ENCODE data around the gene KAT14.
"Not testable (repeated sequence)": the region's sequence is repeated elsewhere in the genome, so short reads cannot be mapped to it uniquely, and the experiment has no call there.

Gene KAT14

GRCh38 chr20:18190338-18191233 is 52.9 kb downstream of the KAT14 start:
- H3K4me3 ChIP-seq (ENCODE audit: low read depth, low read length), result no peak overlapping the region
- no peak for DNase-seq (ENCODE audit: low read depth)
- in situ Hi-C loops (cut with HindIII; ENCODE audit: low sequenced_read_pairs), result no loop called here
- TF ChIP-seq CTCF (IDR thresholded peaks at IDR 0.05; ENCODE audit: low read depth, low read length, missing control alignments), result no peak

DNA sequence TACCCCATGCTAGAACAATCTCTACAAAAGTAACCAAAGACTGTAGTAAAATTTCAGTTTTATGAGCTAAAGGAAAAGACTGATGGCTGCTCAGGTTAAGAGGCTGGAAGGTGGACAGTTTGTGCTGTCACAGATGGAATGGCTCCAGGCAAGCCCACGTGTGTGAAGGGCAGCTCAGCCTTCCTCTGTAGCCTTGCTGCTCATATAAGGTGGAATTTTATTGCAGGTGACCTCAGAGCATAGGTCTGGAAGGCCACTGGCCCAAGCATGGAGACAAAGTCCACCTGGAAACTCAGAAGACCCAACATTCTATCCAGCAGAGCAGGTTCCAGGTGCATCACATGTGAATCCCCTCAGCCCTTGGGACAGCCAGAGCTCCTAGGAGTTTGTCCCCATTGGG is 53.6 kb downstream of the KAT14 start:
- no peak for DNase-seq (ENCODE audit: low read depth)

GRCh38 chr20:18194461-18194860 is 56.8 kb downstream of the KAT14 start:
- H3K4me3 ChIP-seq (ENCODE audit: low read depth, low read length); DNase-seq (ENCODE audit: low read depth); in situ Hi-C loops (cut with HindIII; ENCODE audit: low sequenced_read_pairs): not testable (repeated sequence)

More for the DNA sequence above, 53.6 kb downstream of the KAT14 start:
- in situ Hi-C loops (cut with HindIII; ENCODE audit: low sequenced_read_pairs), result no loop called here
- no peak for TF ChIP-seq CTCF (IDR thresholded peaks at IDR 0.05; ENCODE audit: low read depth, low read length, missing control alignments)
- H3K4me3 ChIP-seq (ENCODE audit: low read depth, low read length), result no peak overlapping the region

- in situ Hi-C loops (cut with HindIII; ENCODE audit: low sequenced_read_pairs), result no loop called here
- no peak for DNase-seq (ENCODE audit: low read depth)
- H3K4me3 ChIP-seq (ENCODE audit: low read depth, low read length), result no peak overlapping the region
- TF ChIP-seq CTCF (IDR thresholded peaks at IDR 0.05; ENCODE audit: low read depth, low read length, missing control alignments), result no peak
Measured at GRCh38 chr20:18195931-18196330, 58.3 kb downstream of the KAT14 start.

DNA sequence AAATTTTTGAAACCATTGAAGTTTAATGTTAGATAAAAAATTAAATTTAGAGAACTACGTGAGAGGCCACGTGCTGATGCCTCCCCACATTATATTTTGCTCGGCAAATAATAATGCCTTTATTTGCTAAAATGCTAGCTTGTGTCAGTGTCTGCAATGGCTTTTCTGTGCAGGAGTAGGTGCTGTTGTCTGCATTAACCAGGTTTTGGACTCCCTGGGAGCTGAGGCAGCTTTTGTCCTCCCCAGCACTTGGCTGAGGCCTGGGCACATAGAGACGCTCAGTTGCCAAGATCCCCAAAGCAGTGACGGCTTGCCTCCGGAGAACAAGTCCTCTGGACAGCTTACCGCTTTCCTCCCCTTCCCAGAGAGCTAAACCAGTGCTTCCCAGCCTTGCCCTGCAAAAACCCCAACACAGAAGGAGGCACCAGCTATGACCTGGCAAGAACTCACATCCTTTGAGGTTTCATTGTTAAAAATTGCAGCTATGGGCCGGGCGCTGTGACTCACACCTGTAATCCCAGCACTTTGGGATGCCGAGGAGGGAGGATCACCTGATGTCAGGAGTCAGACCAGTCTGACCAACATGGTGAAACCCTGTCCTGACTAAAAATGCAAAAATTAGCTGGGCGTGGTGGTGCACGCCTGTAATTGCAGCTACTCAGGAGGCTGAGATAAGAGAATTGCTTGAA is 59.9 kb downstream of the KAT14 start:
- no peak for DNase-seq (ENCODE audit: low read depth)
- no peak overlapping the region for H3K4me3 ChIP-seq (ENCODE audit: low read depth, low read length)
- no peak for TF ChIP-seq CTCF (IDR thresholded peaks at IDR 0.05; ENCODE audit: low read depth, low read length, missing control alignments)
- in situ Hi-C loops (cut with HindIII; ENCODE audit: low sequenced_read_pairs), result no loop called here

- H3K4me3 ChIP-seq (ENCODE audit: low read depth, low read length), result no peak overlapping the region
- DNase-seq (ENCODE audit: low read depth), result no peak
- TF ChIP-seq CTCF (IDR thresholded peaks at IDR 0.05; ENCODE audit: low read depth, low read length, missing control alignments), result no peak
- in situ Hi-C loops (cut with HindIII; ENCODE audit: low sequenced_read_pairs), result no loop called here
Measured at GRCh38 chr20:18202966-18203365, 65.3 kb downstream of the KAT14 start.

GRCh38 chr20:18203700-18204099 is 66.0 kb downstream of the KAT14 start:
- H3K4me3 ChIP-seq (ENCODE audit: low read depth, low read length); DNase-seq (ENCODE audit: low read depth); in situ Hi-C loops (cut with HindIII; ENCODE audit: low sequenced_read_pairs): not testable (repeated sequence)
